Measurements from ENCODE around the gene MARCKSL1. TPM values are rescaled to one million over a fixed set of nuclear protein-coding genes. Genes with fewer than 3 reads are reported as not detected.

MARCKSL1 gene
- total and polyA plus RNA-seq, 2 of the 13 experiments (the other 11 are each of a cell fraction or from before 2014, with no cell fraction given): 81.9 to 155 TPM

- TF ChIP-seq ZMAT3 (CRISPR knock-in tag; conservative IDR thresholded peaks at IDR 0.05) (peak; percentile 70; the same call in 1 of the 2 replicates), MTERF4 (CRISPR knock-in tag; IDR thresholded peaks at IDR 0.05) (no peak; the same call in 1 of the 2 replicates), TCF7 (IDR thresholded peaks at IDR 0.05; ENCODE audit: low read depth) (no peak), TIGD3 (CRISPR knock-in tag; IDR thresholded peaks at IDR 0.05; ENCODE audit: borderline replicate concordance) (no peak), SATB2 (CRISPR knock-in tag; IDR thresholded peaks at IDR 0.05) (no peak), ZFAT (CRISPR knock-in tag; conservative IDR thresholded peaks at IDR 0.05) (0 out of 2 replicates have a peak, but pooled peaks have one; percentile 44), ZNF772 (CRISPR knock-in tag; IDR thresholded peaks at IDR 0.05) (peak; percentile 36; the same call in 1 of the 2 replicates), ZNF552 (CRISPR knock-in tag; IDR thresholded peaks at IDR 0.05; ENCODE audit: borderline replicate concordance) (no peak; the same call in 1 of the 2 replicates), DNMT1 (CRISPR knock-in tag; IDR thresholded peaks at IDR 0.05) (no peak), ZBTB10 (CRISPR knock-in tag; IDR thresholded peaks at IDR 0.05; ENCODE audit: borderline replicate concordance) (peak; percentile 46; the same call in 1 of the 2 replicates), NR1H2 (CRISPR knock-in tag; IDR thresholded peaks at IDR 0.05; ENCODE audit: borderline replicate concordance, low read depth) (no peak), ZNF770 (CRISPR knock-in tag; IDR thresholded peaks at IDR 0.05) (peak; percentile 100), ATF1 (CRISPR knock-in tag; IDR thresholded peaks at IDR 0.05) (no peak), SKI (IDR thresholded peaks at IDR 0.05; ENCODE audit: partially characterized antibody) (peak; percentile 8), ZNF691 (CRISPR knock-in tag; IDR thresholded peaks at IDR 0.05; ENCODE audit: borderline replicate concordance, low read depth) (no peak), FOXO4 (CRISPR knock-in tag; conservative IDR thresholded peaks at IDR 0.05) (no peak), ZNF225 (CRISPR knock-in tag; IDR thresholded peaks at IDR 0.05) (no peak), TAF15 (IDR thresholded peaks at IDR 0.05; ENCODE audit: low read depth, low read length, poor library complexity, severe bottlenecking) (no peak), BORCS8-MEF2B (CRISPR knock-in tag; IDR thresholded peaks at IDR 0.05) (no peak)
Observed at GRCh38 chr1:32291708-32292538, 44.1 kb downstream of the MARCKSL1 start, which contains the start of gene HDAC1 (continued).

Measured in HepG2 (cell line).